ENCODE data around the gene KLF13.
A peak's percentile ranks its signal among the peaks of the same experiment; 100 is the strongest.

KLF13 gene

DNA sequence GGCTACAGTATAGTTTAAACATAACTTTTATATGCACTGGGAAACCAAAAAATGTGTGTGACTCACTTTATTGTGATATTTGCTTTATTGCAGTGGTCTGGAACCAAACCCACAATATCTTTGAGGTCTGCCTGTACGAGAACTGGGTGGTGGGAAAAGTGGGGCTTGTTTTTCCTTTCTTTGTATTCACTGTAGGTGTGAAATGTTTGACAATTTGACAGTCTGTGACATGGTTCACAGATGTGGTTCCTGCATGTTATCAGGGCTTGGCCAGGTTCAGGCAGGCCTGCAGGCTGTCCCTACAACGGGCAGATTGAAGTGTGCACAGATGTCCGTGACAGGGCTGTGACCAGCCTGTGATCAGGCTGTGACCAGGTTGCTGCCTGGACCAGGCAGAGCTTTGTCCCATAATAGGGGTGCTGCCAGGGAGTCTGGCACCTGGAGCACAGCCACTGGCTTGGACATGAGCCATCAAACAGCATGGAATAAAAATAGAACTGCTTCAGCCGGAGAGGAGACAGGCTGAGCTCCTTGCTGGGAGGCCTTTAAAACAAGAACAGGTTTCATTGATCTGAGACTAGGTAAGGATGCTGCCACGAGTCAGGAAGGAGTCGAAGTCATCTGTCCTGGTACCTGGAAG lies 61.0 kb downstream of the KLF13 start:
- peak; percentile 46 for DNase-seq

- DNase-seq, result no peak
These were observed 62.9 kb downstream of the KLF13 start for GRCh38 chr15:31389576-31389975.

DNA sequence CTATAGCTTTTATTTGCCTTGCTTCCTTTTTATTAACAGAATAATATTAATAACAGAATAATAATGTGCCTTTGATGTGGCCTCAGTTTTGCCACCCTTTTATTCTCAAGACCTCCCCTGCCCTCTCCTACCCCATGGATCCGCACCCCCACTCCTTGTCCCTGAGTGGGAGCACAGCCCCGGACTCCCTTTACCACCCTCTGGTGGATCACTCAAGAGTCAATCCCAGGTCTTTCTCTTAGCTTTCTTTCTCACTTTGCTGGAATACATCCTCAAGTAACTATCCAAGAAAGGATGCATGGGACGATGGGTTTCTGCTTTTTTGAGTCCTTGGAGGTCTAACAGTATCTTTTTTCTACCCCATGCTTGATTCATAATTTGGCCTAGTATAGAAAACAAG lies 63.4 kb downstream of the KLF13 start:
- no peak for DNase-seq

DNA sequence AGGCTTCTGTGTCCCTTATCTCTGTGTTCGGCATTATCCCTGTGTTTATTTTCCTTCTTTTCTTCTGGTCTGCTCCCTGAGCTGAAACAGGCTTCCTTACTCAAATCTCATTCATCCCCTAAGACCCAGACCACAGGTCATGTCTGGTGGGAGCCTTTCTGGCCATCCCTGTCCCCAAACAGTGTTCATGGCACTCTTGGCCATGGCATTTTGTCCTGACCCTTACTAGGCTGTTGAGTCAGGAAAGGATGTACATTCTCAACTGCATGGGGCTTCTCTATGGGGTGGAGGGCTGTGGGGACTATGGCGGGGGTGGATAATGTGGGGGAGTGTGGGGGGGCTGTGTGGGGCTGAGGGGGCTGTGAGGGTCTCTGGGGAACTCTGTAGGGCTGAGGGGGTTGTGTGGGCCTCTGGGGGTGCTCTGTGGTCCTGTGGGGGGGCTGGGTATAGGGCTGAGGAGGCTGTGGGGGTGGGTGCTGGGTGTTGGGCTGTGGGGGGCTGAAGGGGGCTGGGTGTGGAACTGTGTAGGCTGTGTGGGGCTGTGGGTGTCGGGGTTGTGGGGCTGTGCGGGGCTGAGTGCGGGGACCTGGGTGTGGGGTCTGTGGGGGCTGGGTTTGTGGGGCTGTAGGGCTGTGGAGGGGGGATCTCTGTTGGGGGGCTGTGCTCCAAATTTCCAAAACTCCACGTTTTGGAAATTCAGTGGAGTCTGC lies 64.3 kb downstream of the KLF13 start:
- DNase-seq, result no peak

DNA sequence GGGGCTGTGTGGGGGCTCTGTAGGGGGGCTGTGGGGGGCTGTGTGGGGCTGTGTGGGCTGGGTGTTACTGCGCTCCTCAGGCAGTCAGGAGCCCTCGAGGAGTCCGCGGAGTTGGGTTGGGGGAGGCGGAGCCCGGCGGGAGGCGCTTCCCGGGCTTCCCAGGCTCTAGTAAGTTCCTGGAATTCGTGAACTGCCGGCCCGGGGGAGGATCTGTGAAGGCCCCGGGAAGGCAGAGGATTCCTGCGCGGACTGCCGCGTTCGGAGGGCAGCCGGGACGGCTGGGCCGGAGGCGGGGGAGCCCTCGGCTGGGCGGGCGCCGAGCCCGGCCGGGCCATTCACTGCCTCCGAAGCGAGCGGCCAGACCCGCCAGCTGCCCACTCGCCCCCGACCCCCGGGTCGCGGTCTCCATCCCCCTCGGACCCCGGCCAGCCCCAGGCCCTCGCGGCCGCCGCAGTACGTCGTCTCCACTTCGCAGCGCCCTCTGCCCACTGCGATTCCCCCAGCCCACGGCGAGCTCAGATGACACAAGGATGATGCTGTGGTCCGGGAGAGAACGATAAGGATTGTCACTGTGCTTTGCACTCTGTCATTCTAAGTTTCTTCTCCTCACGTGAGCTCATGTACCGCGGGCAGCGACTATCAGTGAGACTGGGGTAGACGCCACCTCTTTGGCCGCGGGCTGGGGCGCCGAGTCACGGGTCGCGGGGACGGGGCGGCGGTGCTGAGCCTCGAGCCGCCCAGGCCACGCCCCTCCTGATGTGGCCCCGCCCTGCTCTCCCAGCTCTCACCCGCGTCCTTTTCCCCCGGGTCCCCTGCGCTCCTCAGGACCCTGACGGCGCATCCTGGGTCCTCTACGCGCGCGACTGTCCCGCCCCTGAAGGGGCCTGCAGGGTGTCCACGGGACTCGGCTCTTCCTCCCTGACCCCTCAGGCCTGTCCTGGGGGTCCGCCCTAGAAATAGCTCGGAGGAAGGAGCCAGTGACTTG lies 65.3 kb downstream of the KLF13 start:
- no peak for DNase-seq

GRCh38 chr15:31392761-31393401 lies 66.2 kb downstream of the KLF13 start:
- no peak for DNase-seq

DNA sequence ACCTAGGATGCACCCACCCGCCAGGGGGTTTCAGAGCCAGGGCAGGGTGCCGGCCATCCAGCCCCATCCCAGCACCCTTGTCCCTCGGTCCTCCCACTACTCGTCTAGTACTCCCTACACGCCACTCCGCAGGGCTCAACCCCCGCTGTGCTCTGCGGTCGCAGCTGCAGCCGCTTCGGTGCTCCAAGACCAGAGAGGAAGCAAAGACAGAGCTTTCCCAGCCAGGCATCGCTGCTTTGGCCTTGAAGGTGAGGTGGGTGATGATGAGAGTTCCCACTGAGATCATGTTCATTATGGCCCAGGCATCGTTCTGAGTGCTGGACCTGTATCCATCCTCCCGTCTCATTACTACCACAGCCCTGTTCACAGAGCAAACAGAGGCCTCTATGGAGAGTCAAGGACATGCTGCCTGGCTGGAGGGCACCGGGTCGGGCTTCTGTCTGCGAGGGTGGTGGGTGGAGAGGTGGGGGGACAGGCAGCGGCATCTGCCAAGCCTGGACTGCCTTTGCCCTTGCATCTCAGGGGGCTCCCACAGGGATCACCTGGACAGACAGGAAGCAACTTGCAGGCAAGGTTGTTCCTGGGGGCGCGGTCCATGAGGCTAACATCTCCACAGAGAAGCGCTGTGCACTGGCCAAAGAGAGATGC lies 66.9 kb downstream of the KLF13 start:
- DNase-seq, result no peak

DNA sequence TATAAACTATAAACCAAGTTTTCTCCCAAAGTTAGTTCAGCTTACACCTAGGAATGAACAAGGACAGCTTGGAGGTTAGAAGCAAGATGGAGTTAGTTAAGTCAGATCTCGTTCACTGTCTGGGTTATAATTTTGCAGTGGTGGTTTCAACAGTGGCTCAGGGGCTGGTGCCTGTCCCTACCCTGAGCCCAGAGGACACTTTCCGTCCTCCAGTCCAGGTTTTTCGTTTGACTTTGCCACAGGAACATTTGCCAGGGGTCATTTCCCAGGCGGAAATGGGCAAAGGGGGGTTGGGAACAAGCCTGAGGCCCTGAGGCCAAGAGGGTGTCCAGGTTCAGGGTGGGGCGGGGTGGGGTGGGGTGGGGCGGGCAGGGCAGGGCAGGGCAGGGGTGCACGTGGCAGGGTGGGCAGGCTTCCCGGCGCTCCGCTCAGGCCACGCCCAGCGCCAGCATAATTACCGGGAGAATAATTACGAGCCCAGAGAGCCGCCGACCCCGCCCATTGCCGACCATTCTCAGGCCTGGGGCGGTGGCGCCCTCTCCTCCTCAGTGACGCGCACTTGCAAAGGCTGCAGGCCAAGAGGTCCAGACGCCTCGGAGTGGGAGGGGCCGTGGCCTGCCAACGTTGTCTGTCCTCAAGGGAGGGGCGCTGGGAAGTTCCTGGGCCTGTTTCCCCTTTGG lies 70.4 kb downstream of the KLF13 start:
- peak; percentile 78 for DNase-seq

DNA sequence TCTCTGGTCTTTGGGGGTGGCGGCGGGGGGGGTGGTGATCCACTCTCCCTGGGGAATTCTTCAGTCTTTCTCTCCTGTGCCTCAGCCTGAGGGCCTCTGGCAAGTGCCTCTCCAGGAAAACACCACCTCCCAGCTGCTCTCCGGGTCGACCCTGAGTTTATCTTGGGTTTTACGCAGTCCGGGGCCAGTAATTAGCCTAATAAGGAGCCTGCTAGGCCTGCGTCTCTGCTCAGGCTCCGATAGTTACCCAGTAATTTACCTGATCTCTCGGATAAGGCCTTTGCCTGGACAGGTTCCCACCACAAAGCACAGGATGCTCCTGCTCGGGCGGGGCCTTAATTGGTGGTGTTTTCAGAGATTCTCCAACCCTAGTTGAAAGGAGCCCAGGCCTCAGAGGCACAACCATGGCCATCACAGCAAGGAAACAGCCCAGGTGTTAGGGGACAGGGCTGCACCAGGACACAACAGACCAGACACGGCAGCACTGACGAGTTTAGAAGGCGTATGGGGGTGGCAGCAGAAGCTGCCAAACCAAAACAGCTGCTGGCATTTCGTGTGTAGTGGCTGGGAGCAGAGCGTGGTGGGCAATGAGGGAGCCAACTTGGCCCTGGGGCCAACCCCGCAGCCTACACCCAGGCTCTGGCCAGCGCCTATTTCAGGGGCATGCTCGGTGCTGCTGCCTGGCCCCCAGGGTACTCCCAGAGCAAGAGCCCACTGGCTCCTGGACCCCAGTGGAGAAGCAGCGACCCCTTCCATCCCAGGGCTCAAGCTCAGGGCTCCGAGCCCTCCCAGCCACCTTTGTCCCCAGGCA lies 71.4 kb downstream of the KLF13 start:
- no peak for DNase-seq

DNA sequence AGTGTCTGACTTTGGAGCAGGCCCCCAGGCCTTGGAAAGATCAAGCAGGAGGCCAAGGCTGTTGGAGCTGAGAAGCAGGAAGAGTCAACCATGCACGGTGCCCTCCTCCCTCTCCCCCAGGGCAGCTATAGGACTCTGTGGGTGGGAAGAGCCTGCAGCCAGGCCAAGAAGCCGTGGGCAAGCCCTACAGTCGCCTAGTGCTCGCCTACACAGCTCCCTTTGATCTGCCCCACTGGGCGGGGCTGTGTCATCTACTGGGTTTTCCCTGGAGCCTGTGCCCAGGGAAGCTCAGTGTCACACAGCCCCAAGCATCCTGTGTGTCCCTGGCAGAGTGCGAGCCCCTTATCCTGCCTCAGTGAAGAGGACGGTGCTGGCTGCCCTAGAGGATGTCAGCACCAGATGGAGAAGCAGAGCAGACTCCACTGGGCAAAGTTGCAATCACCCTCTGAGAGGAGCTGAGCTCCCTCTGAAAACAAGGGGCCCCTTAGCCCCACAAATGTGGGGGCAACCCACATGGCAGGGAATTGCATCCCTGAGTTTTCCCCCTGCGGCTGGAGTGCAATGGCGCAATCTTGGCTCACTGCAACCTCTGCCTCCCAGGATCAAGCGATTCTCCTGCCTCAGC lies 72.2 kb downstream of the KLF13 start:
- DNase-seq, result no peak

GRCh38 chr15:31399544-31400171 lies 73.0 kb downstream of the KLF13 start:
- DNase-seq, result no peak

- no peak for DNase-seq
These were observed 73.7 kb downstream of the KLF13 start for GRCh38 chr15:31400222-31400927.

DNA sequence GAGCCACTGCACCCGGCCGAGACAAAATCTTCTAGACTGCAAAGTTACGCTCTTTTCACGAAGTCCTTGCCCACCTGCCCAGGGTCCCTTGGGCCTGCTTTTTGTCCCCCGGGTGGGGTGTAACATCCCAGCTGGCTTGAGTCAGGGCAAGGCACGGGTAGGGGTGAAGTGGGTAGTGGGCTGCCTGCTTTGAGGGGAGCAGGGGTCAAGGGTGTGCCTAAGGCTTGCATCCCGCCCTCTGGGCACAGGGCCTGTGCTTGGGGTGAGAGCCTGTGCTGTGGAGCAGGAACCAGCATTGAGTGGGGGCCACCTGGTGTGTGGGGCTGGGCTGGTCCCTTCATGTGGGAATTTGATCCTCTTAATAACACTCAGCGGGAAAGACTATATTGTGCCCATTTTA lies 74.6 kb downstream of the KLF13 start:
- DNase-seq, result no peak

GRCh38 chr15:31402003-31402402 lies 75.4 kb downstream of the KLF13 start:
- DNase-seq, result no peak

GRCh38 chr15:31402511-31403056 lies 75.9 kb downstream of the KLF13 start:
- no peak for DNase-seq

DNA sequence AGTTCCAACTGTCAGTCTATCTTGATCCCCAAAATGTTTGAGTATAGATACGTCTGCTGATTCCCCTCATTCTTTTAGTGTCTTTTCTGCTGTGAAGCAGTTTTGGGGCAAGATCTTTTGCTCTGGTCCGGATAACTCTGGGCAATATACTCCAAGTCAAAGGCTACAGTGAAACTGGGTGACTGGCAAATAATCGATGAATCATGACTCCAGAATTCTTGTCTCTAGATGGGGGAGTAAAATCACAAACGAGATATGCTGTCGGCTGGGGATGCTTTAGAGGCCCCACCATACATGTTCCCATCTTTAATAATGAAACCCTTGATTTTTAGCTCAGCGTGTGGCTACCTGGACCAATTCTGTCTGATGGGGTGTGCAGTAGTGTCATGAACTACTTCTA lies 76.5 kb downstream of the KLF13 start:
- no peak for DNase-seq

DNA sequence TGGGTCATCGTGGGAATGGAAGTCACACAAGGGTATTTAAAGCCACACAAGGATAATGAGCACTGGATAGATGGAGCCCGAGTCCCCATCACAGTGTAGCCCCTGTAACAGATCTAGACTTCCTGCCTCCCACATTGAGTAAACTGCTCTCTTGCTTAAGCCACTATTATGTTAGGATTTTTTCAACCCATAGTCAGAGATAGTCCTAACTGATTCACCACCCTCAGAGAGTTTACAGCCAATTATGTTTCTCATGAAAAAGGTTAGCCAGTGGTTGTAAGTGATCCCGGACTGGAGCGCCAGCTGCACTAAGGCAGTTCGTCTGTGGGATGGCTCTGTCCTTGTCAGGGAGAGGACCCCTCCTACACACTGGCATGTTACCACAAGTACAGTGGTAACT lies 77.0 kb downstream of the KLF13 start:
- DNase-seq, result no peak

DNA sequence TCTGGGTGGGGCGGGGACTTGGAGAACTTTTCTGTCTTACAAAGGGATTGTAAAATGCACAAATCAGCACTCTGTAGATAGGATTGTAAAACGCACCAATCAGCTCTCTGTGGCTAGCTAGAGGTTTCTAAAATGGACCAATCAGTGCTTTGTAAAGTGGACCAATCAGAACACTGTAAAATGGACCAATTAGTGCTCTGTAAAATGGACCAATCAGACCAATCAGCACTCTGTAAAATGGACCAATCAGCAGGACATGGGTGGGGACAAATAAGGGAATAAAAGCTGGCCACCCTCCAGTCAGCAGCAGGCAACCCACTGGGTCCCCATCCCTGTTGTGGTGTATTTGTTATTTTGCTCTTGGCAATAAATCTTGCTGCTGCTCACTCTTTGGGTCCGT lies 77.7 kb downstream of the KLF13 start:
- no peak for DNase-seq

Data from NCI-H1417 treated with DMSO at 0.1 percent for 48 hours (cell line).